HG03064 (cell line): Measurements from ENCODE around the gene MLH1.

Source experiments
- ATAC-seq: cut with Tn5 transposase; IDR thresholded peaks from one replicate; pipeline ENCODE4 v1.9.1; 2021; ENCODE audit warnings: low read depth; ENCODE audit not compliant: unreplicated experiment

Gene MLH1

GRCh38 chr3:36972163-36972562, 21.2 kb upstream of the MLH1 start:
- ATAC-seq = no peak

- no peak for ATAC-seq
Measured at GRCh38 chr3:36973139-36973538, 20.2 kb upstream of the MLH1 start.

- ATAC-seq = no peak
Measured at GRCh38 chr3:36981006-36981405, 12.3 kb upstream of the MLH1 start.

- ATAC-seq = no peak
Measured at GRCh38 chr3:36988356-36988755, 5.0 kb upstream of the MLH1 start.

- no peak for ATAC-seq
Measured at GRCh38 chr3:36989005-36989404, 4.3 kb upstream of the MLH1 start.

- no peak for ATAC-seq
Measured at GRCh38 chr3:36989568-36989967, 3.8 kb upstream of the MLH1 start.

GRCh38 chr3:36991147-36991546, 2.2 kb upstream of the MLH1 start:
- ATAC-seq = no peak

- ATAC-seq = no peak
Measured at GRCh38 chr3:36991923-36992805, 1.2 kb upstream of the MLH1 start.

- ATAC-seq = peak; percentile 84
Measured at GRCh38 chr3:36992806-36993325, 452 bp upstream of the MLH1 start, which contains the start of gene EPM2AIP1. EPM2AIP1 (minus strand) TSS chr3:36993131; CDS start chr3:36993077, 54 bp downstream.

GRCh38 chr3:37014620-37015019, 21.3 kb downstream of the MLH1 start:
- ATAC-seq = no peak

GRCh38 chr3:37015642-37016041, 22.3 kb downstream of the MLH1 start:
- no peak for ATAC-seq

GRCh38 chr3:37016903-37017302, 23.6 kb downstream of the MLH1 start:
- no peak for ATAC-seq

- no peak for ATAC-seq
Measured at GRCh38 chr3:37017683-37018082, 24.4 kb downstream of the MLH1 start.

- no peak for ATAC-seq
Measured at GRCh38 chr3:37024092-37024491, 30.8 kb downstream of the MLH1 start.

GRCh38 chr3:37024820-37025405, 31.6 kb downstream of the MLH1 start:
- ATAC-seq = no peak

- ATAC-seq = no peak
Measured at GRCh38 chr3:37025561-37026335, 32.4 kb downstream of the MLH1 start.

GRCh38 chr3:37026851-37027250, 33.5 kb downstream of the MLH1 start:
- no peak for ATAC-seq

- ATAC-seq = no peak
Measured at GRCh38 chr3:37028329-37028728, 35.0 kb downstream of the MLH1 start.

- no peak for ATAC-seq
Measured at GRCh38 chr3:37029111-37029510, 35.8 kb downstream of the MLH1 start.

GRCh38 chr3:37029516-37030163, 36.3 kb downstream of the MLH1 start:
- ATAC-seq = no peak

GRCh38 chr3:37030588-37030987, 37.3 kb downstream of the MLH1 start:
- no peak for ATAC-seq
